ENCODE data around the gene HUNK.
"Not testable (repeated sequence)": the region's sequence is repeated elsewhere in the genome, so short reads cannot be mapped to it uniquely, and the experiment has no call there.

HUNK gene

GRCh38 chr21:31931644-31932469 is 59.0 kb downstream of the HUNK start:
- H3K4me3 Mint-ChIP-seq: no peak overlapping the region

GRCh38 chr21:31932470-31932764 is 59.6 kb downstream of the HUNK start:
- Mint-ChIP-seq H3K27ac (no peak overlapping the region), H3K9me3 (no peaks in the 10 kb centered on the region), H3K4me1 (ENCODE audit: low read depth) (no peaks in the 10 kb centered on the region), H3K36me3 (ENCODE audit: low read depth) (no peaks in the 10 kb centered on the region), H3K4me3 (no peak overlapping the region), H3K27me3 (peaks cover 31% of the 10 kb centered on the region)
- DNase-seq: no peak

More at GRCh38 chr21:31931644-31932469, 59.0 kb downstream of the HUNK start:
- no peaks in the 10 kb centered on the region for H3K9me3 Mint-ChIP-seq
- peaks cover 31% of the 10 kb centered on the region for H3K27me3 Mint-ChIP-seq
- no peaks in the 10 kb centered on the region for H3K36me3 Mint-ChIP-seq (ENCODE audit: low read depth)
- DNase-seq: no peak
- no peaks in the 10 kb centered on the region for H3K4me1 Mint-ChIP-seq (ENCODE audit: low read depth)
- no peak overlapping the region for H3K27ac Mint-ChIP-seq

DNA sequence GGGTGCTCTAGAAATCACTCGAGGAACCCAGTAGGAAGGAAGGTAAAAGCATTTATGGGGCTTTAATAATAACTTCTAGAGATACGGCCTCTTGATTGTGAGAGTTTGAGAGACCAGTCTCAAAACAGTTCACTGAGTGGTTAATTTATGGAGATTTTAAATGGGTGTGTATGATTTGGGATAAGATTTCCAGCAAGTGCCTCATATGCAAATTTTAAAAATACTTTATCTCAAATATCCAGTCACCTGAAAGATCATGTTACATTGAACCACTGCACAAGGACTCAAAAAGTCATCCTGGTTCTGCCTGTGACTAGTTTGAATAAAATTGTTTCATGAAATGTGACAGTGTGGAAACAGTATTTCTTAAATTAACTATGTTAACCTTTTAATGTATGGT is 64.5 kb downstream of the HUNK start:
- Mint-ChIP-seq H3K27me3 (peaks cover 27% of the 10 kb centered on the region), H3K4me1 (ENCODE audit: low read depth) (no peaks in the 10 kb centered on the region), H3K9me3 (no peaks in the 10 kb centered on the region), H3K4me3 (no peak overlapping the region), H3K36me3 (ENCODE audit: low read depth) (no peaks in the 10 kb centered on the region), H3K27ac (no peak overlapping the region)
- DNase-seq: no peak

DNA sequence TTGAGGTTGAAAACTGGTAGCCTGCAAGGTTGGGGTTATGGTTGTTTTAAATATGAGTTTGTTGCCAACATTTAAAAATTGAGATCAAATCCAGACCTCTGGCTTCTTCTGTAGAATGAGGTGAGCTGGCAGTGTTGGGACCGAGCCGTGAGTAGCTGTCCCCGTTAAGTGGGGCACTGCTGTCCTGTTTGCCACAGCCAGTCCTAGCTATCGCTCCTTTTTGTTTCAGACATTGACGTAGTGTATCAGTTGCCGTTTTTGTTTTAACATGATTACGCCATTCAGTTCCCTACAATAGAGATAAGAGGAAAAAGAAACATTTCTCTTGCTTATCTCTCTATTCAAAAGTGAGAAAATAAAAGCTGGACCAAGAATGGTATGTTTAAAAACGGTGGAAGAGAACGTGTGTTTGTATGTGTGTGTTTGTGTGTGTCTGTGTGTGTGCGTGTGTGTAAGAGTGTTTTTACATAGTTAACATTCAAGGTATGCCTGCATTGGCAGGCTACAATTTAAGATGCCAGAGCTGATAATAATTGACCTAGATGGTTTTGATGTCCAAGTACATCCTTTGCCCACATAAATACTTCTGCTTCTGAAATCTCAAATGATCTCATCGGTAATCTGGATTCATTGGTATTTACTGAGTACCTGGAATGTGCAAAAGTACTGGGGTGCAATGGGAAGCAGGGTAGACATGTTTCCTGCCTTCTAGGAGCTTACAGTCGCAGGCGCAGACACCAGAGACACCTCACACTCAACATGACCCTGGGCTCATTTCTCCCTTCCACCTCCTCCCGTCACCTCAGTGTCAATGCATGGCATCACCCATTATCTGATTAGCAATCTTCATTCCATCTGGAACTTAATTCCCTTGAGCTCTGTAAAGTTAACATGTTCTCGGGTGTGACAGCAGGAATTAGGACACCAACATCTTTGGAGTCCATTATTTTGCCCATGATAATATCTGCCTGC is 65.8 kb downstream of the HUNK start:
- DNase-seq: no peak
- no peak overlapping the region for H3K4me3 Mint-ChIP-seq
- H3K27me3 Mint-ChIP-seq: peaks cover 23% of the 10 kb centered on the region
- no peaks in the 10 kb centered on the region for H3K4me1 Mint-ChIP-seq (ENCODE audit: low read depth)
- no peaks in the 10 kb centered on the region for H3K36me3 Mint-ChIP-seq (ENCODE audit: low read depth)
- H3K27ac Mint-ChIP-seq: no peak overlapping the region
- H3K9me3 Mint-ChIP-seq: no peaks in the 10 kb centered on the region

GRCh38 chr21:31941694-31942093 is 68.9 kb downstream of the HUNK start:
- Mint-ChIP-seq H3K4me3 (no peak overlapping the region), H3K9me3 (no peaks in the 10 kb centered on the region), H3K4me1 (ENCODE audit: low read depth) (no peaks in the 10 kb centered on the region), H3K36me3 (ENCODE audit: low read depth) (no peaks in the 10 kb centered on the region), H3K27me3 (peaks cover 29% of the 10 kb centered on the region), H3K27ac (no peak overlapping the region)
- no peak for DNase-seq

DNA sequence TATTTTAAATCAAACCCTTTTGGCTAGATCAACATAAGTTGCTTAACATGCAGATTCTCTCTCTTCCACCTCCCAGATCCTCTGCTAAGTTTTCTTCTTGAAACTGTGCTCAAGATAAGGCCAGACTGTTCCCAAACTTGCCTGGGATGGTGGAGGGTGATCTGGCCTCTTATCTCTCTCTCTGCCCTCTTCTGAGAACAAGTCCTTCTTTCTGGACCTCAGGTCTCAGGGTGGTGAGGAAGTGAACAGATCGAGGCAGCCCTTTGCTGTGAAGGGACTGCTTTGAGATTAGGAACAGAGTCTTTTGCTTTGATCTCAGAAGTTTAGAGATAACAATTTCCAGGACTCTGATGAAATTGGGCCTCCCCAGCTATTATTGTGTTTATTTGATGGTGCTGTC is 70.7 kb downstream of the HUNK start:
- Mint-ChIP-seq H3K9me3 (no peaks in the 10 kb centered on the region), H3K4me1 (ENCODE audit: low read depth) (no peaks in the 10 kb centered on the region), H3K27ac (no peak overlapping the region), H3K36me3 (ENCODE audit: low read depth) (no peaks in the 10 kb centered on the region), H3K27me3 (peaks cover 37% of the 10 kb centered on the region), H3K4me3 (no peak overlapping the region)
- no peak for DNase-seq

DNA sequence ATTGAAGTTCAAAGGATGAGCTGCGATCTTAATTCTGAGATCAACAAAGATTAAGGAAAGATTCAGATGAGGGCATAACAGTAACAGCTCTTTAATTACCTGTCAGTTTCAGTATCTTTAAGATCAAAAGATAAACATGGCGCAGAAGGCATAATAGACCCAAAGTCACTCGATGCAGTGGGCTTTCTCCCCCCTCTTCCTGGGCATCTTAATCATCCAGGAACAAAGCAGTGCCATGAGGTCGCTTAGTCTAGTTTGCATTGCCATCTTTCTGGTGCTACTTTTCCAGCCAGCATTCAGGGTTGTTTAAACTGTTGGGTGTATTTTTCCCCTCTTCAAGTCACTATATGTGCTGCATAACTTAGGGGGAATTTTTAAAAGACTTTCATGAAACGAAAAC is 72.3 kb downstream of the HUNK start:
- no peak for DNase-seq
- Mint-ChIP-seq H3K4me1 (ENCODE audit: low read depth) (no peaks in the 10 kb centered on the region), H3K9me3 (no peaks in the 10 kb centered on the region), H3K4me3 (no peak overlapping the region), H3K36me3 (ENCODE audit: low read depth) (no peaks in the 10 kb centered on the region), H3K27ac (no peak overlapping the region), H3K27me3 (peaks cover 32% of the 10 kb centered on the region)

- no peaks in the 10 kb centered on the region for H3K9me3 Mint-ChIP-seq
- DNase-seq: no peak
- H3K27ac Mint-ChIP-seq: no peak overlapping the region
- no peaks in the 10 kb centered on the region for H3K36me3 Mint-ChIP-seq (ENCODE audit: low read depth)
- no peak overlapping the region for H3K4me3 Mint-ChIP-seq
- H3K27me3 Mint-ChIP-seq: peaks cover 32% of the 10 kb centered on the region
- no peaks in the 10 kb centered on the region for H3K4me1 Mint-ChIP-seq (ENCODE audit: low read depth)
These were observed 72.7 kb downstream of the HUNK start for GRCh38 chr21:31945546-31945945.

DNA sequence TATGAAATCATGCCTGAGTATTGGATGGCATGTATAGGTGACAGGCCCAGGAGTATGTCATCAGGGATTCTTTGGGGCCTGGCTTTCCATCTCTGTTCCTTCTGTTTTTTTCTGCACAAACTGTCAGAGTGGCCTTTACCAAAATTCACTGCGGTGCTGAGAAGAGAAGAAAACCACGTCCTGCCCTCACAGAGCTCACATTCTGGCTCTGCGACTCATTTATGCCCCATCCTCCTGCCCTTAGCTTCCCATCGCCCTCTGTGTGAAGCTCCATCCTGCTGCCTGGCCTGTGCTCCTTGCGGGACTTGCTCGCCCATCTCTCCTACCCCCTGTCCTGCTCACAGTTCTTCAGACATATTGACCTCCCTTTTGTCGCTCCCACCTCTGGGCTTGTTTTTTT is 73.4 kb downstream of the HUNK start:
- Mint-ChIP-seq H3K36me3 (ENCODE audit: low read depth) (no peaks in the 10 kb centered on the region), H3K27ac (no peak overlapping the region), H3K27me3 (peaks cover 32% of the 10 kb centered on the region), H3K9me3 (no peaks in the 10 kb centered on the region), H3K4me1 (ENCODE audit: low read depth) (no peaks in the 10 kb centered on the region), H3K4me3 (no peak overlapping the region)
- no peak for DNase-seq

DNA sequence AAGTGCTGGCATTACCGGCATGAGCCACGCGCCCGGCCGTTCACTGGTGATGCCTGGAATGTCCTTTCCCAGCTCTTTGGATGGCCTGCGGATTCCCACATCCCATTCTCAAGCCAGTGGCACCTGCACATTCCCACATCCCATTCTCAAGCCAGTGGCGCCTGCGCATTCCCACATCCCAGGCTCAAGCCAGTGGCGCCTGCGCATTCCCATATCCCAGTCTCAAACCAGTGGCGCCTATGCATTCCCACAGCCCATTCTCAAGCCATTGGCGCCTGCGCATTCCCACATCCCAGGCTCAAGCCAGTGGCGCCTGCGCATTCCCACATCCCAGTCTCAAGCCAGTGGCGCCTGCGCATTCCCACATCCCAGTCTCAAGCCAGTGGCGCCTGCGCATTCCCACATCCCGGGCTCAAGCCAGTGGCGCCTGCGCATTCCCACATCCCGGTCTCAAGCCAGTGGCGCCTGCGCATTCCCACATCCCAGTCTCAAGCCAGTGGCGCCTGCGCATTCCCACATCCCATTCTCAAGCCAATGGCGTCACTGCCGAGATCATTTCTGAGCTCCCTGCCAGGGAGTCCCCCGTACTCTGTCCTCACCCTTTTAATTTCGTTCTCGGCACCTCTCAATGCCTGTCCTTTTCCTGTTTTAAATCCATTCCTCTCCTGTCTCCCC is 74.2 kb downstream of the HUNK start:
- DNase-seq; H3K36me3 Mint-ChIP-seq (ENCODE audit: low read depth); H3K4me1 Mint-ChIP-seq (ENCODE audit: low read depth); H3K27ac Mint-ChIP-seq; H3K4me3 Mint-ChIP-seq; H3K9me3 Mint-ChIP-seq: not testable (repeated sequence)
- peaks cover 30% of the 10 kb centered on the region for H3K27me3 Mint-ChIP-seq

GRCh38 chr21:31948676-31949075 is 75.9 kb downstream of the HUNK start:
- Mint-ChIP-seq H3K36me3 (ENCODE audit: low read depth) (no peaks in the 10 kb centered on the region), H3K27ac (no peak overlapping the region), H3K9me3 (no peaks in the 10 kb centered on the region), H3K4me3 (no peak overlapping the region), H3K27me3 (peaks cover 27% of the 10 kb centered on the region), H3K4me1 (ENCODE audit: low read depth) (no peaks in the 10 kb centered on the region)
- no peak for DNase-seq

DNA sequence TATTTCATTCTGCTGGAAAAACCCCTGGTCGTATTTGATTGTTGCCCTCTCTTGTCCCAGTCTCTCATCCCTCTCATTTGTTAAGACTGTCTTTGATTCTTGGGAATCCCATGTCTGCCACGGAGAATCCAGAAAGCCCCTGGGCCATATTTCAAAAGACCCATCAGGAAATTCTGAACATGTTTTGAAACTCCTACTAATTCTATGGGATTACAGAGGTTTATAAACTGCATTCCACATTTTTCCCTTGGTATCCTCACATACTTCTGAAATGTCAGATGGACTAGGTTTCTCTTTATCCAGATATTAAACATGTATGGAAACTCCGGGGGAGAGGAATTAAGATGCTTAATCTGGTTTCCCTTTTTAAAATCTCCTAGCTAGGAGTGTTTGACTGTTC is 80.0 kb downstream of the HUNK start:
- no peaks in the 10 kb centered on the region for H3K9me3 Mint-ChIP-seq
- H3K4me3 Mint-ChIP-seq: no peak overlapping the region
- no peaks in the 10 kb centered on the region for H3K36me3 Mint-ChIP-seq (ENCODE audit: low read depth)
- H3K4me1 Mint-ChIP-seq (ENCODE audit: low read depth): peaks cover 11% of the 10 kb centered on the region
- no peak for DNase-seq
- peaks cover 7% of the 10 kb centered on the region for H3K27me3 Mint-ChIP-seq
- H3K27ac Mint-ChIP-seq: no peak overlapping the region

GRCh38 chr21:31957631-31958030 is 84.8 kb downstream of the HUNK start:
- DNase-seq: no peak
- Mint-ChIP-seq H3K27ac (no peak overlapping the region), H3K36me3 (ENCODE audit: low read depth) (no peaks in the 10 kb centered on the region), H3K4me3 (no peak overlapping the region), H3K4me1 (ENCODE audit: low read depth) (peaks cover 14% of the 10 kb centered on the region), H3K27me3 (peaks cover 4% of the 10 kb centered on the region), H3K9me3 (no peaks in the 10 kb centered on the region)

DNA sequence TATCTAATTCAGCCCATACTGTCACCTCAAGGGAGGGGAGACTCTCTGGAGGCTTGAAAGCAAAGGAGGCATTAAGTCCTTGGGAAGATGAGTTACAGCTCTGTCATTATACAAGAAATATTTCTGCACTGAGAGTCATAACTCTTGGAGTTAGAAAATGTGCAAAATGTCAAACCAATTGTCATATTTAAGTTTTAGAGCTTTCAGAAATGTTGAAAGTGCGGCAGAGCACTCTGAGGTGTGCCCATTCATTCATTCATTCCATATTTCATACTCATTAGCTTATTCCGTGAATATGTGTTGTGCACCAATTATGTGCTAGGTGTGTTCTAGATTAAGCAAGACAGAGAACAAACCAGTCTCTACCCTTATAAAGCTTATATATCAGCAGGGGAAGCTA is 87.1 kb downstream of the HUNK start:
- no peak overlapping the region for H3K27ac Mint-ChIP-seq
- no peak overlapping the region for H3K4me3 Mint-ChIP-seq
- peaks cover 14% of the 10 kb centered on the region for H3K4me1 Mint-ChIP-seq (ENCODE audit: low read depth)
- no peaks in the 10 kb centered on the region for H3K36me3 Mint-ChIP-seq (ENCODE audit: low read depth)
- H3K9me3 Mint-ChIP-seq: no peaks in the 10 kb centered on the region
- peaks cover 4% of the 10 kb centered on the region for H3K27me3 Mint-ChIP-seq
- DNase-seq: no peak

DNA sequence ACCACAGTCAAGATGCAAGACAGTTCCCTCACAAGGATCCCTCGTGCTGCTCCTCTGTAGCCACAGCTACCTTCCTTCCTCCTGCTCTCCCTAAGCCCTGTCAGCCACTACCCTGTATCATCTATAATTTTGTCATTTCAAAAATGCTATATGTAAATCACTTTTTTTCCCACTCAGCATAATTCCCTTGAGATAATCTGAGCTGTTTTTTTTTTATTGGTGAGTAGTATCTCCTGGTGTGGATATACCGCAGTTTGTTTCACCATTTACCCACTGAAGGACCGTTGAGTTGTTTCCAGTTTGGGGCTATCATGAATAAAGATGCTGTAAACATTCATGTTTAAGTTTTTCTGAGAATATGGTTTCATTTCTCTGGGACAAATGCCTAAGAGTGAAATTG is 88.2 kb downstream of the HUNK start:
- Mint-ChIP-seq H3K36me3 (ENCODE audit: low read depth) (no peaks in the 10 kb centered on the region), H3K4me1 (ENCODE audit: low read depth) (peaks cover 14% of the 10 kb centered on the region), H3K27ac (no peak overlapping the region), H3K4me3 (no peak overlapping the region), H3K9me3 (no peaks in the 10 kb centered on the region), H3K27me3 (peaks cover 7% of the 10 kb centered on the region)
- DNase-seq: no peak
